Mesenteric fat pad (tissue), 1 donor: ENCODE data around the gene SATB2. TPM values are rescaled to one million over a fixed set of nuclear protein-coding genes. Genes with fewer than 3 reads are reported as not detected.

Source experiments
- DNase-seq: peaks from one replicate; pipeline ENCODE4 v3.0.0-alpha.2; 2020; ENCODE audit warnings: low spot score
- total RNA-seq: library from RNA; stranded (reverse); fragmentation: NEBNext Ultra II Directional; extraction: Animal tissue kit (Norgen Biotek cat#: 25700); gene quantifications from one replicate; pipeline ENCODE4 v1.2.1, GENCODE V29; 2021
- donor health status: DM: yes; HTN: yes; CAD: no.

The SATB2 gene
- total RNA-seq, 1 donor from 2014 or later = 8.3 TPM

- DNase-seq = no peak
Observed at GRCh38 chr2:199261239-199261638, 196.5 kb downstream of the SATB2 start.

- no peak for DNase-seq
Observed at GRCh38 chr2:199259671-199260070, 198.1 kb downstream of the SATB2 start.

GRCh38 chr2:199258291-199258690, 199.4 kb downstream of the SATB2 start:
- DNase-seq = no peak

GRCh38 chr2:199257261-199258224, 200.2 kb downstream of the SATB2 start:
- no peak for DNase-seq

GRCh38 chr2:199230091-199230490, 227.6 kb downstream of the SATB2 start:
- DNase-seq = no peak

GRCh38 chr2:199228887-199229819, 228.6 kb downstream of the SATB2 start:
- no peak for DNase-seq

- no peak for DNase-seq
Observed at GRCh38 chr2:199223791-199224190, 233.9 kb downstream of the SATB2 start.

- no peak for DNase-seq
Observed at GRCh38 chr2:199220920-199221319, 236.8 kb downstream of the SATB2 start.

- no peak for DNase-seq
Observed at GRCh38 chr2:199219551-199219950, 238.2 kb downstream of the SATB2 start.
